Panc1 (cell line): Measurements from ENCODE around the gene NCKAP1. TPM values are rescaled to one million over a fixed set of nuclear protein-coding genes. Genes with fewer than 3 reads are reported as not detected.

Experiments used
- ATAC-seq: fragments of 200-7000 bp; cut with Tn5 transposase; 2 replicates; pipeline ENCODE4 v1.9.1; 2020; ENCODE audit warnings: mild to moderate bottlenecking, moderate library complexity
- BruUV-seq: library from RNA; stranded (reverse); fragments of 400-500 nt; replicated peaks from 2 replicates; lab custom pipeline; 2021; lab: Mats Ljungman, UMichigan
- CTCF ChIA-PET: fragments of 300-600 bp; sonication (Branson Sonifier 250); formaldehyde crosslinking; loops from one replicate; lab custom pipeline; 2022; ENCODE audit warnings: antibody characterized with exemption; lab: Charles Lee
- POLR2A ChIA-PET: fragments of 300-600 bp; sonication (Branson Sonifier 250); formaldehyde crosslinking; loops from one replicate; lab custom pipeline; 2022; ENCODE audit warnings: antibody characterized with exemption; lab: Charles Lee
- DNase-seq: peaks from one replicate; pipeline ENCODE4 v3.0.0-alpha.2; 2010; ENCODE audit warnings: low read depth, low spot score
- H3K27ac ChIP-seq: 2 replicates; pipeline ENCODE4 v1.5.1; 2011; ENCODE audit warnings: mild to moderate bottlenecking, low read length, inconsistent platforms
- H3K27me3 ChIP-seq: fragments of 200-500 bp; sonication (Bioruptor generic); 2 replicates; pipeline ENCODE4 v1.6.0; 2014; ENCODE audit warnings: low read length, inconsistent platforms; ENCODE audit not compliant: control insufficient read depth, insufficient read depth
- H3K36me3 ChIP-seq: fragments of 200-500 bp; sonication (Bioruptor generic); 2 replicates; pipeline ENCODE4 v1.5.1; 2014; ENCODE audit warnings: inconsistent platforms, mild to moderate bottlenecking, low read length, moderate library complexity; ENCODE audit not compliant: control insufficient read depth, insufficient read depth
- H3K4me1 ChIP-seq: 2 replicates; pipeline ENCODE4 v1.5.1; 2011; ENCODE audit warnings: inconsistent platforms, mild to moderate bottlenecking, low read length, moderate library complexity; ENCODE audit not compliant: control insufficient read depth, insufficient read depth
- H3K4me3 ChIP-seq, 2 experiments: 2 replicates each; pipeline ENCODE4 v1.5.1; 2011 to 2012; ENCODE audit warnings: low read depth in 2 of 2, low read length in 2 of 2, mild to moderate bottlenecking in 2 of 2, inconsistent platforms in 1 of 2, moderate library complexity in 1 of 2
- H3K9me3 ChIP-seq: fragments of 200-500 bp; sonication (Bioruptor generic); 2 replicates; pipeline ENCODE4 v1.5.1; 2014; ENCODE audit warnings: low read depth, mild to moderate bottlenecking, inconsistent platforms, low read length, moderate library complexity; ENCODE audit not compliant: control insufficient read depth, insufficient read depth
- CTCF ChIP-seq: fragments of 450-650 bp; IDR thresholded peaks from 2 replicates; pipeline ENCODE4 v1.5.1; 2017; ENCODE audit warnings: mild to moderate bottlenecking
- POLR2AphosphoS5 ChIP-seq: IDR thresholded peaks from 2 replicates; pipeline ENCODE4 v1.6.1; 2012; ENCODE audit warnings: mild to moderate bottlenecking, low read depth, low read length, moderate library complexity
- REST ChIP-seq, 2 experiments: IDR thresholded peaks; 2 replicates each; pipeline ENCODE4 v1.6.1; 2011 to 2012; ENCODE audit warnings: low read depth in 2 of 2, control low read depth in 1 of 2, low read length in 1 of 2, mild to moderate bottlenecking in 1 of 2, moderate library complexity in 1 of 2; ENCODE audit not compliant: insufficient read depth in 1 of 2
- SIN3A ChIP-seq: IDR thresholded peaks from 2 replicates; pipeline ENCODE4 v1.6.1; 2012; ENCODE audit warnings: low read depth, mild to moderate bottlenecking, low read length, moderate library complexity, borderline replicate concordance; ENCODE audit not compliant: insufficient read depth
- TCF7L2 ChIP-seq: IDR thresholded peaks from 2 replicates; pipeline ENCODE4 v1.6.1; 2011; ENCODE audit warnings: mild to moderate bottlenecking, low read depth, low read length, inconsistent platforms
- in situ Hi-C: cut with HindIII; loops from 2 replicates; pipeline ENCODE4 v1.10.0; 2016; ENCODE audit warnings: low sequenced_read_pairs, low pct_unique_long_range_greater_than_20kb
- intact Hi-C: fragments of 100-400 bp; cut with micrococcal nuclease; formaldehyde crosslinking; loops from one replicate; pipeline ENCODE4 v1.10.0; 2022; ENCODE audit not compliant: unreplicated experiment
- total RNA-seq: library from RNA; stranded (reverse); gene quantifications from one replicate; pipeline ENCODE4 v1.2.1, GENCODE V29; 2021; ENCODE audit not compliant: unreplicated experiment

The NCKAP1 gene
- total RNA-seq, 1 experiment from 2014 or later, result 174 TPM

GRCh38 chr2:183035954-183036669 is 2.1 kb downstream of the NCKAP1 start:
- TF ChIP-seq REST (IDR thresholded peaks at IDR 0.05; ENCODE audit: insufficient read depth in 1 of 2, low read depth in 2 of 2, low read length in 1 of 2) (no peak), POLR2AphosphoS5 (no peak), CTCF (no peak), SIN3A (no peak), TCF7L2 (no peak)
- POLR2A ChIA-PET, result interaction anchor here (0.7 kb wide), 1 partner anchor 43 kb away, joined by 12 read pairs; no protein-coding TSS in a partner anchor
- BruUV-seq, result no TSS peak
- Histone ChIP-seq H3K27me3 (no peaks in the 10 kb centered on the region; the same call in 1 of the 2 replicates), H3K4me1 (peaks cover 40% of the 10 kb centered on the region), H3K4me3 (peak overlapping the region; percentile 90 to 94), H3K27ac (peak overlapping the region; percentile 93), H3K36me3 (no peaks in the 10 kb centered on the region; the same call in 1 of the 2 replicates), H3K9me3 (no peaks in the 10 kb centered on the region)
- intact Hi-C loops, result no loop called here
- DNase-seq (no peak), ATAC-seq (no peak)
- in situ Hi-C loops, result no loop called here
- CTCF ChIA-PET, result no interaction called here

GRCh38 chr2:183035298-183035953 is 2.8 kb downstream of the NCKAP1 start:
- BruUV-seq, result no TSS peak
- CTCF ChIA-PET, result no interaction called here

More at GRCh38 chr2:183035298-183035953, 2.8 kb downstream of the NCKAP1 start:
- Histone ChIP-seq H3K4me1 (peaks cover 40% of the 10 kb centered on the region), H3K9me3 (no peaks in the 10 kb centered on the region), H3K27me3 (no peaks in the 10 kb centered on the region; the same call in 1 of the 2 replicates), H3K36me3 (no peaks in the 10 kb centered on the region; the same call in 1 of the 2 replicates), H3K4me3 (peak overlapping the region; percentile 90 to 94), H3K27ac (peak overlapping the region; percentile 93)
- intact Hi-C loops, result no loop called here
- in situ Hi-C loops, result no loop called here
- no peak for ATAC-seq
- TF ChIP-seq REST (IDR thresholded peaks at IDR 0.05; ENCODE audit: insufficient read depth in 1 of 2, low read depth in 2 of 2, low read length in 1 of 2) (no peak), SIN3A (no peak), POLR2AphosphoS5 (no peak), CTCF (no peak), TCF7L2 (no peak)
- POLR2A ChIA-PET, result no interaction called here
- no peak for DNase-seq
